HepG2 (cell line): ENCODE measurements around the gene WDR35. TPM values are rescaled to one million over a fixed set of nuclear protein-coding genes. Genes with fewer than 3 reads are reported as not detected.

Experiments used
- ATAC-seq: fragments of 200-7000 bp; cut with Tn5 transposase; 3 replicates; pipeline ENCODE4 v1.9.1; 2020; ENCODE audit warnings: mild to moderate bottlenecking, moderate library complexity
- BruUV-seq: library from RNA; stranded (reverse); fragments of 400-500 nt; replicated peaks from 2 replicates; lab custom pipeline; 2021; lab: Mats Ljungman, UMichigan
- CTCF ChIA-PET: fragments of 300-600 bp; formaldehyde crosslinking; extraction: SDS; loops from one replicate; lab custom pipeline; 2021; ENCODE audit warnings: low total read pairs, inconsistent platforms, low intra/inter-chr PET ratio; lab: Yijun Ruan, JAX
- POLR2A ChIA-PET: fragments of 350-600 bp; sonication (Branson Sonifier 250); formaldehyde crosslinking; loops from one replicate; lab custom pipeline; 2020; ENCODE audit warnings: antibody characterized with exemption, inconsistent platforms; lab: Yijun Ruan, JAX
- DNase-seq: peaks from one replicate; pipeline ENCODE4 v3.0.0-alpha.2; 2015; ENCODE audit warnings: low spot score
- FAIRE-seq: peaks from 3 replicates; lab custom pipeline; 2011; peaks lifted over from hg19 to GRCh38; lab: Jason Lieb, UNC
- H2AFZ ChIP-seq: one replicate; pipeline ENCODE4 v1.6.1; 2011; ENCODE audit warnings: low read length, inconsistent platforms
- H3K27ac ChIP-seq: fragments of 300-600 bp; 3 replicates; pipeline ENCODE4 v1.8.0; 2011; ENCODE audit warnings: mixed run types, mild to moderate bottlenecking, mixed read lengths, low read length, inconsistent platforms; ENCODE audit not compliant: insufficient read depth; ENCODE audit errors: extremely low read length
- H3K27me3 ChIP-seq, 2 experiments: fragments of 200-600 bp in 1 of 2; 2 replicates in 1 of 2; 3 replicates in 1 of 2; pipeline versions ENCODE4 v1.6.0 to v1.8.0; 2011; ENCODE audit warnings: low read length in 2 of 2, mild to moderate bottlenecking in 2 of 2, moderate library complexity in 2 of 2, inconsistent platforms in 1 of 2; ENCODE audit not compliant: insufficient read depth in 2 of 2, control insufficient read depth in 1 of 2
- H3K36me3 ChIP-seq, 2 experiments: fragments of 200-600 bp in 1 of 2; replicated peaks in 1 of 2; 2 replicates in 1 of 2; 3 replicates in 1 of 2; pipeline versions ENCODE4 v1.5.1 to v1.8.0; 2011; ENCODE audit warnings: low read length in 2 of 2, inconsistent platforms in 1 of 2; ENCODE audit not compliant: insufficient read depth in 2 of 2, control insufficient read depth in 1 of 2
- H3K4me1 ChIP-seq: 2 replicates; pipeline ENCODE4 v1.5.1; 2012; ENCODE audit warnings: low read length, inconsistent platforms; ENCODE audit not compliant: insufficient read depth
- H3K4me2 ChIP-seq: 2 replicates; pipeline ENCODE4 v1.6.0; 2011; ENCODE audit warnings: low read depth, low read length, inconsistent platforms
- H3K4me3 ChIP-seq, 3 experiments: fragments of 200-600 bp in 1 of 3; sonication (generic), shearing (Covaris generic) in 1 of 3; replicated peaks in 1 of 3; 2 replicates each; pipeline ENCODE4 v1.5.1; 2011 to 2016; ENCODE audit warnings: low read length in 3 of 3, inconsistent platforms in 2 of 3, low read depth in 2 of 3, mild to moderate bottlenecking in 2 of 3, control low read depth in 1 of 3, mixed read lengths in 1 of 3; ENCODE audit not compliant: insufficient read depth in 1 of 3
- H3K79me2 ChIP-seq: one replicate; pipeline ENCODE4 v1.6.1; 2011; ENCODE audit warnings: low read length, inconsistent platforms; ENCODE audit not compliant: insufficient read depth
- H3K9ac ChIP-seq: 2 replicates; pipeline ENCODE4 v1.6.0; 2011; ENCODE audit warnings: mild to moderate bottlenecking, low read depth, low read length, inconsistent platforms; ENCODE audit not compliant: insufficient read depth
- H3K9me3 ChIP-seq: 2 replicates; pipeline ENCODE4 v1.5.1; 2012; ENCODE audit warnings: mild to moderate bottlenecking, low read length
- H4K20me1 ChIP-seq: 2 replicates; pipeline ENCODE4 v1.6.0; 2011; ENCODE audit warnings: inconsistent platforms, mild to moderate bottlenecking, low read length, moderate library complexity; ENCODE audit not compliant: insufficient read depth
- FOXK1 ChIP-seq: sonication (generic); formaldehyde crosslinking; IDR thresholded peaks from 2 replicates; pipeline ENCODE4 v1.4.0; 2020; ENCODE audit warnings: low read depth, missing genetic modification reagents, borderline replicate concordance
- HDAC1 ChIP-seq: sonication (generic); formaldehyde crosslinking; IDR thresholded peaks from 2 replicates; pipeline ENCODE4 v1.5.1; 2020; ENCODE audit warnings: mild to moderate bottlenecking, missing genetic modification reagents
- HMG20B ChIP-seq: conservative IDR thresholded peaks from 2 replicates; pipeline ENCODE4 v1.6.1; 2016; ENCODE audit warnings: missing genetic modification reagents, missing compliant biosample characterization
- HNRNPH1 ChIP-seq: fragments of 200-400 bp; formaldehyde crosslinking; optimal IDR thresholded peaks from 2 replicates; pipeline ENCODE3; 2017; ENCODE audit warnings: mild to moderate bottlenecking, low read depth, low read length
- KDM2A ChIP-seq: sonication (generic); formaldehyde crosslinking; IDR thresholded peaks from 2 replicates; pipeline ENCODE4 v1.4.0; 2020; ENCODE audit warnings: low read depth, missing genetic modification reagents, borderline replicate concordance
- POLR2A ChIP-seq, 2 experiments: IDR thresholded peaks; 2 replicates each; pipeline ENCODE4 v1.6.1; 2011; ENCODE audit warnings: low read depth in 2 of 2, low read length in 2 of 2, mild to moderate bottlenecking in 1 of 2, moderate library complexity in 1 of 2; ENCODE audit not compliant: insufficient read depth in 1 of 2
- PRDM15 ChIP-seq: sonication (generic); formaldehyde crosslinking; IDR thresholded peaks from 2 replicates; pipeline ENCODE4 v1.4.0; 2020; ENCODE audit warnings: missing genetic modification reagents
- PRMT3 ChIP-seq: sonication (generic); formaldehyde crosslinking; IDR thresholded peaks from 2 replicates; pipeline ENCODE4 v1.8.1; 2022; ENCODE audit warnings: low read depth, mild to moderate bottlenecking, moderate library complexity, missing genetic modification reagents, borderline replicate concordance
- SRY ChIP-seq: sonication (generic); formaldehyde crosslinking; IDR thresholded peaks from 2 replicates; pipeline ENCODE4 v1.8.0; 2022; ENCODE audit warnings: mild to moderate bottlenecking, missing genetic modification reagents
- THYN1 ChIP-seq: sonication (generic); formaldehyde crosslinking; IDR thresholded peaks from 2 replicates; pipeline ENCODE4 v1.8.1; 2023; ENCODE audit warnings: low read depth, mild to moderate bottlenecking, moderate library complexity, missing genetic modification reagents, borderline replicate concordance
- TRIM22 ChIP-seq: fragments of 450-650 bp; IDR thresholded peaks from 2 replicates; pipeline ENCODE4 v1.6.1; 2017
- ZBTB21 ChIP-seq: sonication (generic); formaldehyde crosslinking; IDR thresholded peaks from 2 replicates; pipeline ENCODE4 v1.4.0; 2020; ENCODE audit warnings: missing genetic modification reagents
- ZBTB8A ChIP-seq: sonication (generic); formaldehyde crosslinking; IDR thresholded peaks from 2 replicates; pipeline ENCODE4 v1.4.0; 2020; ENCODE audit warnings: mild to moderate bottlenecking, low read depth, missing genetic modification reagents, borderline replicate concordance
- ZNF230 ChIP-seq: sonication (generic); formaldehyde crosslinking; IDR thresholded peaks from 2 replicates; pipeline ENCODE4 v1.4.0; 2020; ENCODE audit warnings: mild to moderate bottlenecking, missing genetic modification reagents
- ZNF3 ChIP-seq: IDR thresholded peaks from 2 replicates; pipeline ENCODE4 v1.7.0; 2017; ENCODE audit warnings: inconsistent platforms
- ZNF614 ChIP-seq: IDR thresholded peaks from 2 replicates; pipeline ENCODE4 v1.6.1; 2018; ENCODE audit warnings: missing biosample characterization, missing genetic modification reagents, inconsistent platforms, borderline replicate concordance
- ZNF883 ChIP-seq: sonication (generic); formaldehyde crosslinking; IDR thresholded peaks from 2 replicates; pipeline ENCODE4 v1.5.1; 2020; ENCODE audit warnings: mild to moderate bottlenecking, missing genetic modification reagents; ENCODE audit errors: not compliant biosample characterization
- ZSCAN29 ChIP-seq: sonication (generic); formaldehyde crosslinking; conservative IDR thresholded peaks from 2 replicates; pipeline ENCODE4 v1.4.0; 2020; ENCODE audit warnings: mild to moderate bottlenecking, missing genetic modification reagents
- ZSCAN9 ChIP-seq: IDR thresholded peaks from 2 replicates; pipeline ENCODE4 v1.6.1; 2016; ENCODE audit warnings: borderline replicate concordance
- WGBS: methylation state at CpG from one replicate; pipeline ENCODE4 v1.1.6; 2017; ENCODE audit warnings: low lambda C conversion rate; 5-methylcytosine and 5-hydroxymethylcytosine counted together
- in situ Hi-C: cut with HindIII; loops from 2 replicates; pipeline ENCODE4 v1.10.0; 2017; ENCODE audit warnings: low pct_unique_long_range_greater_than_20kb; ENCODE audit not compliant: extremely low pct_ligation_motif_present
- intact Hi-C: fragments of 100-400 bp; cut with micrococcal nuclease; formaldehyde crosslinking; loops from one replicate; pipeline ENCODE4 v1.10.0; 2022; ENCODE audit not compliant: unreplicated experiment
- polyA plus RNA-seq, 8 experiments: library from polyadenylated mRNA; depleted of rRNA in 3 of 8; stranded (reverse) in 7 of 8; unstranded in 1 of 8; fragments of >200 nt; fragmentation: Illumina TruSeq in 4 of 8; extraction: Trizol in 4 of 8; gene quantifications; 2 replicates each; pipeline versions ENCODE4 v1.2.1 to v1.2.3, GENCODE V29; 2011 to 2016; ENCODE audit warnings: low read depth in 4 of 8, missing spikeins in 1 of 8, mixed read lengths in 1 of 8; ENCODE audit not compliant: insufficient read depth in 1 of 8
- total RNA-seq, 5 experiments: library from RNA; depleted of rRNA; stranded (reverse); fragments of >200 nt; fragmentation: Illumina TruSeq; extraction: Trizol; gene quantifications; 2 replicates each; pipeline ENCODE4 v1.2.3, GENCODE V29; 2016; ENCODE audit warnings: low read depth in 1 of 5

WDR35 gene
- total and polyA plus RNA-seq, 2 of the 13 experiments (the other 11 are each of a cell fraction or from before 2014, with no cell fraction given), result 11.1 to 19.6 TPM

- no peaks in the 10 kb centered on the region for H4K20me1 ChIP-seq
- H3K79me2 ChIP-seq, result no peaks in the 10 kb centered on the region
- no peak overlapping the region for H3K27ac ChIP-seq
- in situ Hi-C loops, result no loop called here
- H3K4me3 ChIP-seq, result no peak overlapping the region
- H3K9me3 ChIP-seq, result peaks cover 25% of the 10 kb centered on the region
- H2AFZ ChIP-seq, result no peak overlapping the region
- WGBS, result 93% methylated on average over 4 of the region's 4 CpGs
- H3K27me3 ChIP-seq, result no peaks in the 10 kb centered on the region
- no peak overlapping the region for H3K4me2 ChIP-seq
- no peak for DNase-seq
- intact Hi-C loops, result no loop called here
- no peak for FAIRE-seq
- POLR2A ChIA-PET, result no interaction called here
- no peak for TF ChIP-seq FOXK1 (CRISPR knock-in tag)
- TF ChIP-seq ZNF614, result no peak
- TF ChIP-seq ZSCAN29 (CRISPR knock-in tag), result no peak
- TF ChIP-seq PRDM15 (CRISPR knock-in tag), result no peak
- no peak for TF ChIP-seq SRY (CRISPR knock-in tag)
- TF ChIP-seq ZNF3, result no peak
- no peak for TF ChIP-seq ZSCAN9 (CRISPR knock-in tag)
- no peak for TF ChIP-seq THYN1 (CRISPR knock-in tag)
- no peak for TF ChIP-seq ZBTB8A (CRISPR knock-in tag)
- TF ChIP-seq ZBTB21 (CRISPR knock-in tag), result no peak
- no peak for TF ChIP-seq POLR2A (IDR thresholded peaks at IDR 0.05; ENCODE audit: insufficient read depth in 1 of 2, low read depth in 2 of 2, low read length in 2 of 2)
- TF ChIP-seq ZNF883, result no peak
- TF ChIP-seq TRIM22, result no peak
- TF ChIP-seq KDM2A (CRISPR knock-in tag), result no peak
- no peak for TF ChIP-seq HMG20B (CRISPR knock-in tag)
- TF ChIP-seq HNRNPH1, result no peak
- no peak for TF ChIP-seq ZNF230 (CRISPR knock-in tag)
- no peak for TF ChIP-seq HDAC1 (CRISPR knock-in tag)
- no peak for TF ChIP-seq PRMT3 (CRISPR knock-in tag)
- TF ChIP-seq, all 625 proteins: peak for 0
- no peak for ATAC-seq
- H3K36me3 ChIP-seq, result peaks cover 0 to 1% of the 10 kb centered on the region in 2 experiments; a peak in 2 of 5 replicates
- no peak overlapping the region for H3K9ac ChIP-seq
- H3K4me1 ChIP-seq, result peaks cover 33% of the 10 kb centered on the region
- CTCF ChIA-PET, result no interaction called here
- BruUV-seq, result no TSS peak
These were observed 33.8 kb upstream of the WDR35 start for GRCh38 chr2:20023688-20024087.
